WTC11 (cell line): Measurements from ENCODE around the gene CORO1C. TPM values are rescaled to one million over a fixed set of nuclear protein-coding genes. Genes with fewer than 3 reads are reported as not detected.

Experiments used
- ATAC-seq: fragments of 200-7000 bp; cut with Tn5 transposase; 2 replicates; pipeline ENCODE4 v1.10.0; 2021; ENCODE audit warnings: mild to moderate bottlenecking, moderate library complexity
- CTCF ChIA-PET: fragments of 300-600 bp; sonication (Branson Sonifier 250); formaldehyde crosslinking; loops from one replicate; lab custom pipeline; 2021; ENCODE audit warnings: antibody characterized with exemption; lab: Charles Lee
- POLR2A ChIA-PET: fragments of 350-600 bp; sonication (Branson Sonifier 250); formaldehyde crosslinking; loops from one replicate; lab custom pipeline; 2021; ENCODE audit warnings: antibody characterized with exemption; lab: Charles Lee
- DNase-seq: peaks from one replicate; pipeline ENCODE4 v3.0.0; 2021; ENCODE audit warnings: low spot score
- H3K27ac Mint-ChIP-seq: 2 replicates; pipeline ENCODE4 v1.8.0; 2021; ENCODE audit warnings: mixed read lengths
- H3K27me3 Mint-ChIP-seq: 2 replicates; pipeline ENCODE4 v1.8.0; 2021; ENCODE audit warnings: low read depth, mild to moderate bottlenecking, moderate library complexity, mixed read lengths
- H3K36me3 Mint-ChIP-seq: 2 replicates; pipeline ENCODE4 v1.8.0; 2021; ENCODE audit warnings: mixed read lengths
- H3K4me1 Mint-ChIP-seq: 2 replicates; pipeline ENCODE4 v1.8.0; 2022; ENCODE audit warnings: mixed read lengths
- H3K4me3 Mint-ChIP-seq: 2 replicates; pipeline ENCODE4 v1.8.0; 2021; ENCODE audit warnings: mild to moderate bottlenecking, moderate library complexity, mixed read lengths
- H3K9me3 Mint-ChIP-seq: 2 replicates; pipeline ENCODE4 v1.8.0; 2021; ENCODE audit warnings: mixed read lengths
- CDX4 ChIP-seq: fragments of 250-450 bp; sonication (Bioruptor Pico); IDR thresholded peaks from 2 replicates; pipeline ENCODE4 v1.9.0; 2021; ENCODE audit warnings: moderate library complexity, mild to moderate bottlenecking, inconsistent platforms, borderline replicate concordance
- CREB1 ChIP-seq: sonication (generic); formaldehyde crosslinking; IDR thresholded peaks from 2 replicates; pipeline ENCODE4 v1.8.0; 2023; ENCODE audit warnings: mild to moderate bottlenecking, missing genetic modification reagents
- GABPB1 ChIP-seq: sonication (generic); formaldehyde crosslinking; IDR thresholded peaks from 2 replicates; pipeline ENCODE4 v1.8.1; 2023; ENCODE audit warnings: mild to moderate bottlenecking, missing genetic modification reagents
- GRHL2 ChIP-seq: fragments of 250-450 bp; sonication (Bioruptor Pico); IDR thresholded peaks from 2 replicates; pipeline ENCODE4 v1.8.0; 2022; ENCODE audit warnings: mild to moderate bottlenecking, moderate library complexity; ENCODE audit not compliant: insufficient replicate concordance, severe bottlenecking
- HMGA2 ChIP-seq: fragments of 250-450 bp; sonication (Bioruptor Pico); IDR thresholded peaks from 2 replicates; pipeline ENCODE4 v1.4.0; 2021; ENCODE audit warnings: mild to moderate bottlenecking, moderate library complexity
- HMGXB4 ChIP-seq: sonication (generic); formaldehyde crosslinking; IDR thresholded peaks from 2 replicates; pipeline ENCODE4 v1.8.1; 2023; ENCODE audit warnings: mild to moderate bottlenecking, moderate library complexity, missing genetic modification reagents
- JUN ChIP-seq: sonication (generic); formaldehyde crosslinking; IDR thresholded peaks from 2 replicates; pipeline ENCODE4 v1.8.0; 2023; ENCODE audit warnings: mild to moderate bottlenecking, missing genetic modification reagents
- NR3C1 ChIP-seq: sonication (generic); formaldehyde crosslinking; conservative IDR thresholded peaks from 2 replicates; pipeline ENCODE4 v1.8.1; 2023; ENCODE audit warnings: low read depth, mild to moderate bottlenecking, missing genetic modification reagents
- PREB ChIP-seq: sonication (generic); formaldehyde crosslinking; IDR thresholded peaks from 2 replicates; pipeline ENCODE4 v1.8.1; 2022; ENCODE audit warnings: mild to moderate bottlenecking, missing genetic modification reagents, moderate library complexity, borderline replicate concordance
- ZBTB43 ChIP-seq: sonication (generic); formaldehyde crosslinking; IDR thresholded peaks from 2 replicates; pipeline ENCODE4 v1.8.1; 2023; ENCODE audit warnings: mild to moderate bottlenecking, missing genetic modification reagents
- ZMAT4 ChIP-seq: fragments of 250-450 bp; sonication (Bioruptor Pico); IDR thresholded peaks from 2 replicates; pipeline ENCODE4 v1.9.0; 2021; ENCODE audit warnings: mild to moderate bottlenecking
- ZNF281 ChIP-seq: sonication (generic); formaldehyde crosslinking; IDR thresholded peaks from 2 replicates; pipeline ENCODE4 v1.8.0; 2023; ENCODE audit warnings: mild to moderate bottlenecking, missing genetic modification reagents
- ZNF671 ChIP-seq: fragments of 250-450 bp; sonication (Bioruptor Pico); IDR thresholded peaks from 2 replicates; pipeline ENCODE4 v1.8.0; 2021; ENCODE audit warnings: mild to moderate bottlenecking
- total RNA-seq: library from RNA; stranded (reverse); gene quantifications from 3 replicates; pipeline ENCODE4 v1.2.3, GENCODE V29; 2021

Gene CORO1C
- total RNA-seq, 1 experiment from 2014 or later, result 113 TPM

- TF ChIP-seq GRHL2 (CRISPR knock-in tag) (no peak), ZBTB43 (no peak), ZMAT4 (CRISPR knock-in tag) (no peak), HMGXB4 (CRISPR knock-in tag) (no peak), ZNF281 (no peak), PREB (CRISPR knock-in tag) (no peak), JUN (CRISPR knock-in tag) (no peak), ZNF671 (CRISPR knock-in tag) (no peak)
Measured at GRCh38 chr12:108621161-108621560, 110.2 kb downstream of the CORO1C start (continued).

GRCh38 chr12:108620236-108620879 lies 111.0 kb downstream of the CORO1C start:
- H3K4me1 Mint-ChIP-seq, result peaks cover 39% of the 10 kb centered on the region
- H3K27ac Mint-ChIP-seq, result no peak overlapping the region
- H3K9me3 Mint-ChIP-seq, result peaks cover 25% of the 10 kb centered on the region
- no peaks in the 10 kb centered on the region for H3K36me3 Mint-ChIP-seq
- ChIA-PET CTCF (interaction anchor here (0.9 to 1.9 kb wide), 3 partner anchors 15 to 50 kb away, joined by 3 to 9 read pairs (median 4); no protein-coding TSS in a partner anchor), POLR2A (interaction anchor here (0.6 kb wide), 1 partner anchor 535 kb away, joined by 6 read pairs; no protein-coding TSS in a partner anchor)
- no peak for ATAC-seq
- no peak overlapping the region for H3K4me3 Mint-ChIP-seq
- peak; percentile 95 for TF ChIP-seq GABPB1 (CRISPR knock-in tag)
- TF ChIP-seq HMGA2 (CRISPR knock-in tag), result no peak
- no peak for TF ChIP-seq CREB1
- no peak for TF ChIP-seq CDX4 (CRISPR knock-in tag)
- TF ChIP-seq NR3C1 (CRISPR knock-in tag), result no peak
- TF ChIP-seq, all 79 proteins: peak for 1
- H3K27me3 Mint-ChIP-seq, result no peaks in the 10 kb centered on the region
- no peak for DNase-seq
